ENCODE data around the gene SYT10.
A peak's percentile ranks its signal among the peaks of the same experiment; 100 is the strongest.

The SYT10 gene

DNA sequence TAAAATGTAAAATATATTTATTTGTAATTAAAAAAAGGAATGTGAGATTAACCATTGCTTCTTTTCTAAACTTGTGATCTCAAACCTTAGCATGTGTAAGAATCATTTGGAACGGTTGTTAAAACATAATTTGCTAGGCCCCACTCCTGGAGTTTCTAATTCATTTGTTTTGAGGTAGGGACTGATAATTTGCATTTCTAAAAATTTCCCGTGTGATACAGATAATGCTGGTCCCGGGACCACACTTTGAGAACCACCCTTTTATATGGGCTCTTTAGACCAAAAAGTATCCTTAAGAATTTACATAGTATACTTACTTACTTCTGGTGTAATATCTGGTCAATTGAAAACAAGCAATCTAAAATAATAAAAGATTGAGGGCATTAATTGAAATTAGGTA lies 10.9 kb upstream of the SYT10 start:
- Histone ChIP-seq H3K4me3 (ENCODE audit: insufficient read depth in 1 of 2, low read depth in 1 of 2, low read length in 2 of 2) (no peak overlapping the region), H2AK5ac (ENCODE audit: low read length, severe bottlenecking) (no peak overlapping the region), H2BK15ac (ENCODE audit: low read depth, poor library complexity, severe bottlenecking) (no peak overlapping the region), H3K4ac (ENCODE audit: low read depth in 1 of 2, low read length in 2 of 2) (no peak overlapping the region), H2BK12ac (ENCODE audit: low read length in 2 of 2) (no peak overlapping the region), H2BK5ac (ENCODE audit: low read depth, low read length, poor library complexity, severe bottlenecking) (no peak overlapping the region), H4K91ac (ENCODE audit: low read length) (no peak overlapping the region), H3K27ac (ENCODE audit: low read length, poor library complexity, severe bottlenecking) (no peak overlapping the region), H3K9me3 (ENCODE audit: control insufficient read depth, low read length) (no peaks in the 10 kb centered on the region), H3K4me2 (ENCODE audit: low read length, poor library complexity, severe bottlenecking) (no peak overlapping the region), H3K18ac (ENCODE audit: low read depth in 1 of 2, low read length in 2 of 2) (no peak overlapping the region), H3K23ac (ENCODE audit: low read length in 2 of 2) (no peak overlapping the region), H3K4me1 (ENCODE audit: control insufficient read depth, insufficient read depth, low read depth, low read length) (no peaks in the 10 kb centered on the region), H3K36me3 (ENCODE audit: control insufficient read depth in 1 of 2, insufficient read depth in 2 of 2, low read depth in 1 of 2, low read length in 2 of 2) (no peaks in the 10 kb centered on the region), H3K79me1 (replicated peaks; ENCODE audit: low read length, poor library complexity, severe bottlenecking) (no peaks in the 10 kb centered on the region), H4K8ac (ENCODE audit: low read length) (no peak overlapping the region), H3K27me3 (ENCODE audit: control insufficient read depth in 1 of 2, insufficient read depth in 1 of 2, low read length in 2 of 2) (no peaks in the 10 kb centered on the region), H3K14ac (ENCODE audit: low read length in 2 of 2) (no peak overlapping the region), H2AFZ (ENCODE audit: low read depth, low read length) (no peak overlapping the region), H2BK120ac (ENCODE audit: low read depth, low read length) (no peak overlapping the region), H3K9ac (ENCODE audit: low read length) (no peak overlapping the region)
- 100% methylated on average over 1 of the region's 3 CpGs for WGBS
- DNase-seq = no peak

DNA sequence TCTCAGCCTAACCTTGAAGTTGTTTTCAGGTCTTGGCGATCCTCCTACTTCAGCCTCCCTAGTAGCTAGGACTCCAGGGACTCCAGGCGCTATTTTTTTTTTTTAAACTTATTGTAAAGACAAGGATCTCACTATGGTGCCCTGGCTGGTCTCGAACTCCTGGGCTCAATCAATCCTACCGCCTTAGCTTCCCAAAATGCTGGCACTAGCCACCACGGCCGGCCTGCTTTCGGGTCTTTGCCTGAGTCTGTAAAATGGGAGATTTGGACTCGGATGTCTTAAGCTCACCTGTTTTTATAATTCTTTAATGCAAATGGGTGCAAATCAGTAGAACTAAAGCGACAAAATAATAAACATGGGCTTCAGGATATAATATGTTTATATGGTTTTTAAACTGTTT lies 858 bp upstream of the SYT10 start:
- WGBS = 97% methylated on average over 9 of the region's 9 CpGs
- Histone ChIP-seq H4K8ac (ENCODE audit: low read length) (no peak overlapping the region), H3K14ac (ENCODE audit: low read length in 2 of 2) (no peak overlapping the region), H3K4me3 (ENCODE audit: insufficient read depth in 1 of 2, low read depth in 1 of 2, low read length in 2 of 2) (no peak overlapping the region), H3K4me2 (ENCODE audit: low read length, poor library complexity, severe bottlenecking) (no peak overlapping the region), H3K9me3 (ENCODE audit: control insufficient read depth, low read length) (no peaks in the 10 kb centered on the region), H2BK15ac (ENCODE audit: low read depth, poor library complexity, severe bottlenecking) (no peak overlapping the region), H3K4me1 (ENCODE audit: control insufficient read depth, insufficient read depth, low read depth, low read length) (peaks cover 12% of the 10 kb centered on the region), H3K4ac (ENCODE audit: low read depth in 1 of 2, low read length in 2 of 2) (no peak overlapping the region), H3K27me3 (ENCODE audit: control insufficient read depth in 1 of 2, insufficient read depth in 1 of 2, low read length in 2 of 2) (peaks cover 33 to 46% of the 10 kb centered on the region in 2 experiments), H2BK5ac (ENCODE audit: low read depth, low read length, poor library complexity, severe bottlenecking) (no peak overlapping the region), H3K79me1 (replicated peaks; ENCODE audit: low read length, poor library complexity, severe bottlenecking) (no peaks in the 10 kb centered on the region), H2BK120ac (ENCODE audit: low read depth, low read length) (no peak overlapping the region), H3K27ac (ENCODE audit: low read length, poor library complexity, severe bottlenecking) (no peak overlapping the region), H2BK12ac (ENCODE audit: low read length in 2 of 2) (no peak overlapping the region), H3K23ac (ENCODE audit: low read length in 2 of 2) (no peak overlapping the region), H3K36me3 (ENCODE audit: control insufficient read depth in 1 of 2, insufficient read depth in 2 of 2, low read depth in 1 of 2, low read length in 2 of 2) (no peaks in the 10 kb centered on the region), H4K91ac (ENCODE audit: low read length) (no peak overlapping the region), H2AFZ (ENCODE audit: low read depth, low read length) (no peak overlapping the region), H2AK5ac (ENCODE audit: low read length, severe bottlenecking) (no peak overlapping the region), H3K18ac (ENCODE audit: low read depth in 1 of 2, low read length in 2 of 2) (no peak overlapping the region), H3K9ac (ENCODE audit: low read length) (no peak overlapping the region)
- no peak for DNase-seq

DNA sequence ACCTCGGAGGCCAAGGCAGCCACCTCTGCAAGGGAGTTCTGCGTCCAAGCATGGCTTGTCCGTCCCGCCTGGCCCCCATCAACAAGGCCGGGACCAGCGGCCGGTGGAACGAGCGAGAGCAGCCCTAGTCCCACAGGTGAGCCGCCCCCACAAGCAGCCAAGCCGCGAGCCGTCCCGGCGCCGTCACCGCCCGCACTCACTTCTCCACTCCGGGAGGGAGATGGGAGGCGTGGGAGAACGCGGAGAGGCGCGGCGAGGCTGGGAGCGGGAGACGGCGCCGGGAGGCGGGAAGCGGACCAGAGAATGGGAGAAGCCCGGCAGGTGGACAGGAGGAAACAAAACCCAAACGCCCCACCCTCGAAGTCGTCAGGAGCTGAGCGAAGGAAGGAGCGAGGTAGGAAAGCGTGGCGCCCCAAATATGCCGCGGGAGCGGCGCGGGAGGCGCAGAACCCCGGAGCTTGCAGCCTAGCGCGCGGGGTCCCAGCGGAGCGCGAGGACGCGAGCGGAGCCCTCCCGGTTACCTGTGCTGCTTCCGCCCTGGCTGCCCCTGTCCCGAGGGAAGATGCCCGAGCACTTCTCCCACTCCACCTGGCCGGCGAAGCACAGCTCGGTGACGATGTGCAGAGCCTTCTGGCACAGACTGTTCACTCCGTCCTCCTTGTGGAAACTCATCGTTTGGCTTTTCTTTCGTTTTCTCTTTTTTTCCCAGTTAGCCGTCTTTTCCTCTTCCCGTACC lies 600 bp downstream of the SYT10 start:
- Histone ChIP-seq H3K23ac (ENCODE audit: low read length in 2 of 2) (peak overlapping the region in 1 of 2 experiments; percentile 89), H3K4me1 (ENCODE audit: control insufficient read depth, insufficient read depth, low read depth, low read length) (peaks cover 12% of the 10 kb centered on the region), H2BK12ac (ENCODE audit: low read length in 2 of 2) (no peak overlapping the region), H2BK5ac (ENCODE audit: low read depth, low read length, poor library complexity, severe bottlenecking) (no peak overlapping the region), H3K27ac (ENCODE audit: low read length, poor library complexity, severe bottlenecking) (no peak overlapping the region), H3K4me2 (ENCODE audit: low read length, poor library complexity, severe bottlenecking) (peak overlapping the region; percentile 100), H3K18ac (ENCODE audit: low read depth in 1 of 2, low read length in 2 of 2) (no peak overlapping the region), H3K4ac (ENCODE audit: low read depth in 1 of 2, low read length in 2 of 2) (no peak overlapping the region), H2AK5ac (ENCODE audit: low read length, severe bottlenecking) (no peak overlapping the region), H2AFZ (ENCODE audit: low read depth, low read length) (peak overlapping the region; percentile 81), H4K8ac (ENCODE audit: low read length) (no peak overlapping the region), H3K9ac (ENCODE audit: low read length) (no peak overlapping the region), H3K9me3 (ENCODE audit: control insufficient read depth, low read length) (no peaks in the 10 kb centered on the region), H4K91ac (ENCODE audit: low read length) (no peak overlapping the region), H3K27me3 (ENCODE audit: control insufficient read depth in 1 of 2, insufficient read depth in 1 of 2, low read length in 2 of 2) (peaks cover 33 to 46% of the 10 kb centered on the region in 2 experiments), H2BK120ac (ENCODE audit: low read depth, low read length) (no peak overlapping the region), H3K36me3 (ENCODE audit: control insufficient read depth in 1 of 2, insufficient read depth in 2 of 2, low read depth in 1 of 2, low read length in 2 of 2) (no peaks in the 10 kb centered on the region), H3K14ac (ENCODE audit: low read length in 2 of 2) (no peak overlapping the region), H3K4me3 (ENCODE audit: insufficient read depth in 1 of 2, low read depth in 1 of 2, low read length in 2 of 2) (peak overlapping the region; percentile 42 to 84), H2BK15ac (ENCODE audit: low read depth, poor library complexity, severe bottlenecking) (no peak overlapping the region), H3K79me1 (replicated peaks; ENCODE audit: low read length, poor library complexity, severe bottlenecking) (no peaks in the 10 kb centered on the region)
- peak; percentile 30 for DNase-seq
- WGBS = 1% methylated on average over 56 of the region's 68 CpGs

DNA sequence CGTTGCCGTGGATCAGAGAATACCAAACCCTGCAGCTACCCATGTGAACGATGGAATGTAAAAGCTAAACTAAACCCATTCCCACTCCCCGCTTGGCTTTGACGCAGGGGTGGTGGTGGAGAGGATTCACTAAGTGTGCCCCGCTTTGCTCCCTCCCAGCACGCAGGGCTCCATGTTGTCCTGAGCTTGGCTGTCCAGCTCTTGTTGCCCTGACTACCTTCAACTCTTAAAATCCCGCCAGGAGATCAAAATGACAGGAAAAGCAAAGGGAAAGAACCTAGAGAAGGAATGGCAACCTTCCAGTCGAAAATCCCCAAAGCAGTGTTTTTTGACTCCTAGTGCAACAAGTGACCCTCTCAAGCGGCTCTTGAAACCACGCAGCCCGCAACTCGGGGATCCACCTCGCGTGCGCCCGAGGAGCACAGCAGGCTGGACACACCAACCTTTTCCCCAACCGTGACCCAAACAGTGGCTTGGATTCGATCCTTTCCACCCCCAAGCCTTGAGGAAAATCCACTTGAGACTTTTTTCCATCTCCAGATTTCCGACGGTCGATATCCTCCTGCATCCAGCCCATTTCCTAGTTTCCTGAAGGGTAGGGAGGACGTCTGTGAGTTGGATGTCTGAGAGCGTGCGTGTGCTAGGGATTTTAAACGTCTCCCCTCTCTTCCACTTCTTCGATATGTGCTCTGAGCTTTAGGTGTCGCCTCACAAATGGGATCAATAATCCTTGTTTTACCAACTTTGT lies 1.4 kb downstream of the SYT10 start:
- no peak overlapping the region for H2BK5ac ChIP-seq (ENCODE audit: low read depth, low read length, poor library complexity, severe bottlenecking)

More for the DNA sequence above, 1.4 kb downstream of the SYT10 start:
- no peak overlapping the region for H2AFZ ChIP-seq (ENCODE audit: low read depth, low read length)
- H2AK5ac ChIP-seq (ENCODE audit: low read length, severe bottlenecking) = no peak overlapping the region
- H3K79me1 ChIP-seq (replicated peaks; ENCODE audit: low read length, poor library complexity, severe bottlenecking) = no peaks in the 10 kb centered on the region
- no peak overlapping the region for H3K18ac ChIP-seq (ENCODE audit: low read depth in 1 of 2, low read length in 2 of 2)
- no peak overlapping the region for H4K8ac ChIP-seq (ENCODE audit: low read length)
- H3K4me1 ChIP-seq (ENCODE audit: control insufficient read depth, insufficient read depth, low read depth, low read length) = peaks cover 12% of the 10 kb centered on the region
- no peak overlapping the region for H3K27ac ChIP-seq (ENCODE audit: low read length, poor library complexity, severe bottlenecking)
- H3K36me3 ChIP-seq (ENCODE audit: control insufficient read depth in 1 of 2, insufficient read depth in 2 of 2, low read depth in 1 of 2, low read length in 2 of 2) = no peaks in the 10 kb centered on the region
- H2BK15ac ChIP-seq (ENCODE audit: low read depth, poor library complexity, severe bottlenecking) = no peak overlapping the region
- DNase-seq = no peak
- H3K4me2 ChIP-seq (ENCODE audit: low read length, poor library complexity, severe bottlenecking) = no peak overlapping the region
- H3K4me3 ChIP-seq (ENCODE audit: insufficient read depth in 1 of 2, low read depth in 1 of 2, low read length in 2 of 2) = no peak overlapping the region
- H2BK12ac ChIP-seq (ENCODE audit: low read length in 2 of 2) = no peak overlapping the region
- H3K14ac ChIP-seq (ENCODE audit: low read length in 2 of 2) = no peak overlapping the region
- no peak overlapping the region for H2BK120ac ChIP-seq (ENCODE audit: low read depth, low read length)
- H3K23ac ChIP-seq (ENCODE audit: low read length in 2 of 2) = no peak overlapping the region
- no peak overlapping the region for H3K9ac ChIP-seq (ENCODE audit: low read length)
- WGBS = 52% methylated on average over 18 of the region's 28 CpGs
- no peaks in the 10 kb centered on the region for H3K9me3 ChIP-seq (ENCODE audit: control insufficient read depth, low read length)
- no peak overlapping the region for H3K4ac ChIP-seq (ENCODE audit: low read depth in 1 of 2, low read length in 2 of 2)
- H4K91ac ChIP-seq (ENCODE audit: low read length) = no peak overlapping the region
- H3K27me3 ChIP-seq (ENCODE audit: control insufficient read depth in 1 of 2, insufficient read depth in 1 of 2, low read length in 2 of 2) = peaks cover 33 to 44% of the 10 kb centered on the region in 2 experiments

All from mesenchymal stem cell (in vitro differentiated cells and primary cell).